ENCODE data around the gene ARSI.

ARSI gene

DNA sequence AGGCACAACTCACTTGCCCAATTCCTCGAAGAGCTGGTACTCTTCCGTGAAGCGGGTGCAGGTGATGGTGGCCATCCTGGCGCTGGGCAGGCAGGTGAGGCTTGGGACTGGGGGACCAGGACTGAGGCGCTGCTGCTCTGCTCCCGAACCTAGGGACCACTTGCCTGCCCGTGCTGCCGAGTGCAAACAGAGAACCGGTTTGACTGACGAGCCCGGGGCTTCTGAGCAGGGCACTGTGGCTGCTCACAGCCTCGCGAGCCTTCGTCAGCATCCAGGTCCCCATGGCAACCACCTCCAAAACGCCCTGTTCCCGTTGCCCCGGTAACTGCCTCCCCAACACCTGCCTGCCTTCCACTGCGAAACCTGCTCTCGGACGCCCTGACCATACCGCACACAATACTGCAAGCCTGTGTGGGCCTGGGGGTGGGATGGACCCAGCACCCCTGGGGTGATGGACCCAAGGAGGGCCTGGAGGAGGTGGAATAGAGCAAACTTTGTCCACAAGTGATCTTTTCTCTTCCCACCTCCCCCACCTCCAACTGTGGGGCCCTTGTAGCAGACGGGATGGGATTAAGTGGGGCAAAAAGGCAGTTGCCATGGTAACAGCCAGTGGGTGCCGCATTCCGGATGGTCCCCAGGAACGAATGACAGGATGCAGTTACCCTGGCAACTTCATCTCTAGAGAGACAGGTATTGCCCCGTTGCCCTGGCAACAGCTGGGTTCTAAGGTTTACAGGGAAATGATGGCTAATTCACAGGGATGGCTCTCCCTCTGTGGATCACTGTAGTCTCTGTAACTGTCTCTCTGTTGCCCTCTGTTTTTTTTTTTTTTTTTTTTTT is 12.9 kb downstream of the ARSI start, which contains the start of gene CAMK2A:
TSS of gene CAMK2A (minus strand) at position 223 of the 840 bp plus-strand sequence. CDS start at position 75, 148 bp downstream.
- DNase-seq = no peak

DNA sequence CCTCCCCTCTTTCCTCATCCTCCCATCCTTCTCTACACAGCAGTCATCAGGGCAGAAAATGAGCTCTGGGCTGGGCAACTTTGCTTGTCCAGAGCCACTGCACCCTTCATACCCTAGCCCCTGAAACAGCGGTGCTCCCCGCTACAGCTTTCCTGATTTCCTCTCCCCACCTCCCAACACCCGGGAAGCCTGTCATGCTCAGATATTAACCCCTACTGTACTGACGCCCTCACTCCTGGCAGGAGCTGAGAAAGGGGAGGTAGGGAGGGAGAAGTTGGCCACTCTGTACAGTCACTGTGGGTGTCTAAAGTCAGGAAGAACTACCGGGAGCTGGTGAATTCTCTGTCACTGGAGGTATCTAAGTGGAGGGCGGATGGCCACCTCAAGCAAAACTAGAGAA is 13.9 kb downstream of the ARSI start:
- no peak for DNase-seq

DNA sequence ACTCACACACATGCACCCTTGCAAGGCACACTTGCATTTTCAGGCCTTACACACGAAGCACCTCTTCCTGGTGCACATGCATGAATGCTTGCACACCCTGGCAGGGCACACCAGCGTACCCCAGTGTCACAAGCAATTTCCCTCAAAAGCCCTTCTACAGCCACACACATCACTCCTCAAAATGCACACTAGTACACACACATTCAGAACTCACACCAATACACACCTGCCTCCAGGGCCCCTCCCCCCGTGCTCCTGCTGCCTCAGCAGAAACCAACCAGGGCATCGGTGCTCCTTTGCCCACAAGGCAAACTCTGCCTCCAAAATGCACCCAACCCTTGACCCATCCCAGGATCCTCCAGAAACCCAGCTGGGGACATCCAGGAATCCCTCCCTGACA is 14.3 kb downstream of the ARSI start:
- DNase-seq = no peak

DNA sequence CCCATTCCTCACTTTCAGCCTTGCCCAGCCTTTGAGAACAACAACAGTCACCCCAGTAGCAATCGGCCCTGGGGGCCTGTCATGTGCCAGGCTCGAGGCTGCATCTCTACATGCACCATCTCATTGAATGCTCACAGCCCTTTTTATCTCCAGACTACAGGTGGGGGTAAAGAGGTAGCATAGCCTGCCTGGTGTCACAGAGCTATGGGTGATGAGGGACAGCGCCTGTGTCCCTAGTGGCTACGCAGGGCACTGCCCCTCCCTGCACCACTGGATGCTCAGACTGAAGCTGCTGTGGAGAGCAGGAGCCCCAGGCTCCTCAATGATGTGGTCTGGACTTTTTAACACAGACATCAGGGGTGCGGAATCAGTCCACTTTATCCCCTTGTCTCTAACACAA is 15.9 kb downstream of the ARSI start:
- no peak for DNase-seq

DNA sequence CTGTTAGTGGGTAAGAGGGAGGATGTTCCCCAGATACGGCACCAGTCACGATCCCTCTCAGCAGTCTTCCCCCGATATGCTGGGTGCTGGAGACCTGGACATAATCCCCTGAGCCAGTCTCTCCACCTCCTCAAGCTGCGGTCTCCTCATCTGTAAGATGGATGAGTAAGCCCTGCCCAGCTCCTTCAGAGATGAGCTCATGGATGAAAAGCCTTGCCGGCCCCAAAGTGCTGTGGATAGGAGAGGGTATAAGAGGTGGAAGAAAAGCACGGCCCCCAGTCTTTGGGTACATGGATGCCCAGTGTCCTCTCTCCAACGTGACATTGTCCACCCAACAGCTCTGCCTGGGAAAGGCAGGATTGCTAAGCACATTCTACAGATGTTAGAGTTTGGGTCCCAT is 17.6 kb downstream of the ARSI start:
- no peak for DNase-seq

DNA sequence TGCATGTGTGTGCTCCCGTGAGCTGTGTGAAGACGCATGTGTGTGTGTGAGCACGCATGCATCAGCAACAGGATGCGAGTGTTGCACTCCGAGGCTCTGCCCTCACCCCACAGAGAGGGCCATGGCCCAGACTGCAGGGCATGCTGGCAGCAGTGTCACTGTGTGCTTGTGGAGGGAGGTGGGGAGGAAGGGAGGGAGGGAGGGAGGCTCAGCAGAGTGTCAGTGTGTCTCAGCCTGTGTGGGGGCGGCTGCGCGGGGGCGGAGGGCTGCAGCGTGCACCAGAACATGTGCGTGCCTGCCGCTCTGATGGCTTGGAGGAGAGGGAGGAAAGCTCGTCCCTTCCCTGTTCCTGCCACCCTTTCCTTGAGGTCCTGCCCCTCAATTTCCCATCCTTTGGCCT is 18.4 kb downstream of the ARSI start:
- no peak for DNase-seq

DNA sequence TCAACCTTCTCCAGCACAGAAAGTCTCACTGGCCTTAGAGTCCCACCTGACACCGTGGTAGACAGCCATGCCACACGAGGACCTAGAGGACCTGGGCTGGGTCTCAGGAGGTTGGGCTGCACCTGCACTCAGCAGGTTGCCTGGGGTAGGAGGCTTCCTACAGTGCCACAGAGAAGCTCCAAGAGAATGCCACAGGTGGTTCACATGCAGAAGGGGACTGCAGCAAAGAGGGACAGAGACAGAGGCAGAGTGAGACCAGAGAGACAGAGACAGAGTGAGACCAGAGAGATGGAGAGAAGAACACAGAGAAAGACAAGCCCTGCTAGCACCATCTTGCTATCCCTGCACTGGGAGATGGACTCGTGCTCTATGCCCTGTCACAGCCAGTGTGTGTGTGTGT is 18.8 kb downstream of the ARSI start:
- no peak for DNase-seq

DNA sequence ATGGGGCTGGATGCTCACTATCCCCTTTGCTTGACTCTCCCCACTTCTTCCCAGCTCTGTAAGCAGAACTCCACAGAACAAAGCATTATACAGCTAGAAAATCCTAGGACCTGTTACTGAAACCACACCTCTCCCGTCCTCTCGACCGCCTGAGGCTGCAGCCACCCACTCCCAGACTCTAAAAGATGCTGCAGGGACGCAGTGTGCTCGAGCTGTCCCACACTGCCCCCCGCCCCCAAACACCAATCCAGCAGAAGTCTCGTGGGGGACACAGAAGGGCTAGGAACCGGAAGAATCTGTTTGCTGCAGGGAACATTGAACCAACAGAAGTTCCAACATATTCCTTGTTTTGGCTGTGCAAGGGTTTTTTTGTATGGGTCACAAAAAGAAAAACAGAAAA is 20.7 kb downstream of the ARSI start:
- no peak for DNase-seq

DNA sequence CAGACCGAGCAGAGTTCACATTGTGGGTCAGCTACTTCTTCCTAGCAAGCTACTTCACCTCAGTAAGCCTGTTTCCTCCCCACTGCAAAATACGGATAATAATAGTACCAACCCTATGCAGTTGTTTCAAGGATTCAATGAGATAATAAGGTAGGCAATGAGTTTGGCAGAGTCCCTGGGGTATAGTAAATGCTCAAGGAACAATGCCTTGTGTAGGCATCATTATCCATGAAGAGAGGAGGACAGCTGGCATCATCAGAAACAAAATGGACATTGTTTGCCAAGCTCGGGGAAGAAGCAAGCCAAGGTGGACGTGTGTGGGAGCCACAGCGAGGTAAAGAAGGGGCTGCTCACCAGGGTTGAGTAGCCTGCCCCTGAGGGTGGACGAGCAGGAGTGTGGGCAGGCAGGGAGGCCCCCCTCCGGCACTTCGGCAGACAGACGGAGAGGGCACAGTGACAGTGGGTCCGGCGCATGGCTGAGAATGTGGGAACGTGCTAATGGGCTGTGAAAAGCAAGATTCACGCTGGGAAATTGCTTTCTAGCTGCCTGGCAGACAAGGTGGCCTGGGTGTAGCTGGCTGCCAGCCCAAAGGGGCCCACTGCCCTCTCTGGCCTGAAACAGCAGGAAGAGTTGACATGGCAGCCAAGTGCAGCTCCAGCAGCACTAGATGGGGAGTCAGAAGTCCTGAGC is 23.2 kb downstream of the ARSI start:
- no peak for DNase-seq

DNA sequence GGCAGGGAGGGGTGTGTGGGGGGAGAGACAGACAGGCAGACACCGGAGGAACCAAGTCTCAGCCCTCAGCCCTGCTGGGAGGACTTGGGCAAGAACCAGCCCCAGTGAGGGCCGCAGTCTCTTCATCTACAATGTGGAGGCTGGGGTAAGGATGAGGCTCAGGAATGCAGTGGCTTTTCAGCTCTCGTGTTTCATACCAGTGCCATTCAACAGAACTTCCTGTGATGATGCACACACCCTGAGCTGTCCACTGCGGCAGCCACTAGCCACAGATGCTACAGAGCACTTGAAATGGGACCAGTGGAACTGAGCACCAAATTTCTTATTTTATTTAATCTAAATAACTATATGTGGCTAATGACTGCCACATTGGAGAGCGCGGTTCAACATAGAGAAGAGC is 23.8 kb downstream of the ARSI start:
- no peak for DNase-seq

DNA sequence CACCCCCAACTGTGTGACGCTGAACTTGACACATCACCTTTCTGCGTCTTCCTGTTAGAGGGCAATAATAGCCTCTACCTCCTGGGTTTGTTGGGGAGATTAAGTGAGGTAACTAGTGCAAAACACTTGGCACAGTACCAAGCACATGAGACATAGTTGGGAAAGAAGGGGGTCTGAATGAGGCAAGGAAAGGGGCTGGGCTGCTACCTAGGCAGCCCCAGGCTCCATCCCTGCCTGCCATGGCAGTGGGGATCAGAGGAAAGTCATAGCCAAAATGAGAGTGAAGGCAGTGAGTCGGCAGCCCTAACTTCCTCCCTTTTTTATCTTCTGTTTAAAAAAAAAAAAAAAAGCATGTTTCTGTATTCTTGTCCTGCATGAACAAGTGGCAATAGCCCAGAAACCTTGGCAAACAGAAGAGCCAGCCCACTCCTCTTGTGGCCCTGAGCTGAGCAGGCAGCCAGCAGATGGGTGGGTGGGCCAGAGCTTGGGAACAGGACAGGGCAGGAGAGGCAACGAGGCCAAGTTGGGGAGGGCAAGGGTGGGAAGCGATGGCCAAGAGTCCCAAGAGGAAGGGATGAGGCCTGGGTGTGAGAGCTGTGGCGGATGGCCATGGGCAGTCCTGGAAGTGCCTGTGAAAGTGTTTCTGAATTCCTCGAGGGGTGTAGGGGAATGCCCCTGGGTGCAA is 24.5 kb downstream of the ARSI start:
- DNase-seq = no peak

DNA sequence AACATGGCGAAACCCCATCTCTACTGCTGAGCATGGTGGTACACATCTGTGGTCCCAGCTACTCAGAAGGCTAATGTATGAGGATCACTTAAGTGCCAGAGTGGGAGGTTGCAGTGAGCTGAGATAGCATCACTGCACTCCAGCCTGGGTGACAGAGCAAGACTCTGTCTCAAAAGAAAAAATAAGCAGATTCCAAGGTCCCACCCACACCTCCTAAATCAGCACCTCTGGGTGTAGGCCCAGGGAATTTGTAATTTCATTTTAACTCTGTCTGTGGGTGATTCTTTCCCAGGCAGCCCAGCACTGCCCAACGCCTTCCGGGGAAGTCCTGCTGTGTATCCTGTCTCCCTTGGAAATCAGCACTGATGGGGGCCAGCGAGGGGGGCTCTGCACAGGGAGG is 25.7 kb downstream of the ARSI start:
- DNase-seq = no peak

DNA sequence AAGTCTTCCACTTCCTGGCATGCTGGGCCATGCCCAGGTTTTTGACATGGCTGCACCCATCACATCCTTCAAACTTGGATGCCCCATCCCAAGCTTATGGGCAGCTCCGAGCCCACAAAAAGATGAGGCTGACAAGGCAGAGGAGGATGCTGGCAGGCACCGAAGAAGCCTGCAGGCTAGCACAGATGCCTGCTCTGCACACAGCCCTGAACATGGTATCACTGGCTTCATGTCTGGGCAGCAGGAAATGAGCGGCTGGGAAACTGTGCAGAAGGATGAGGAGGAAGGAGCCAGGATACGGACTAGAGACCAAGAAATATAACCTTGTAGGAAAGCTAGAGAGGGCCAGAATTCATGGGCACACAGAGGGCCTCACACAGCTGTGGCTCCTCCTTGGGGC is 27.9 kb downstream of the ARSI start:
- DNase-seq = no peak

DNA sequence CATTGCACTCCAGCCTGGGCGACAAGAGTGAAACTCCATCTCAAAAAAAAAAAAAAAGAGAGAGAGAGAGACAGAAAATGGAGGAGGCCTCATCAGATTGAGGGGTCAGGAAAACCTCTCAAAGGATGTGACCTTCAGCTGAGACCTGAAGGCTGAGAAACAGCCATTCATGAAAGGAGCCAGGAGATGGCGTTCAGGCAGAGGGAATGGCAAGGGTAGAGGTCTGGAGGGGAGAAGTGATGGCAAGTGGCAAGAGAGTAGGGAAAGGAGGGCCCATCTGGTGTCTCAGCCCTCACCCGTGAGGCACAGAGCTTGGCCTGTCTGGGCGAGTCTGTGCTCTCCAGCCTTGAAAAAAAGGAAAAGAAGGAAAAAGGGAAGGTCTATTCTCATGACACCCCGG is 30.2 kb downstream of the ARSI start:
- no peak for DNase-seq

DNA sequence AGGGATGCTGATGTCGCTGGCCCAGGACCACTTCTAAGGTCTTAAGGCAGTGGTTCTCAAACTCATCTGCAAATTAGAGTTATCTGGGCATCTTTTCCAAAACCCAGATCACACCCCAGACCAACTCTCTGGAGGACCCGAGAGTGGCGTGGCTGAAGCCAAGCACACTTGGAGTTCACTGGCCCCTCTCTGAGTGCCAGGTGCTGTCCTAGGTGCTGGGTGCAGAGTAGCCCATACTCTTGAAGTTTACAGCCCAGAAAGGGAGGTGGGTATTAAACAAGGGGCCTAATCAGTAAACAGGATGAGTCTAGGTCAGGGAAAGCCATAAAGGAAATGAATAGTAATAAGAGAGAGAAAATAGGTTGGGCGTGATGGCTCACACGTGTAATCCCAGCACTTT is 30.8 kb downstream of the ARSI start:
- DNase-seq = no peak

DNA sequence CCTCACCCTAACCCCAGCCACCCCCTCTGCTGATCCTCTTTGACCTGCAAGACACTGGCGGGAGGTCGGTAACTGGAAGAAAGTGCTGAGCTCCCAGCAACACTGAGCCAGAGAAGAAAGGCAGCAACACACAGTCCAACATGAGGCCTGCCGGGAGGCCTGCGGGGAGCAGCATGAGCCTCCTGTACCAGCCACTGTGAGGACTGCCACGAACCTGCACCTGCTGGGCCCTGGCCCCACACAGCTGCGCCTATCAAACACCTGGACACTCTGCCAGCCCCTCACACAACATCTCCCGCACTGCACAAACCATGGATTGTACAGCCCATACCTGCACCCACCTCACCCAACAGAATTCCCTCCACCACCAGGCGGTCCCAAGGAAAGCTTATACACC is 31.4 kb downstream of the ARSI start:
- DNase-seq = no peak

DNA sequence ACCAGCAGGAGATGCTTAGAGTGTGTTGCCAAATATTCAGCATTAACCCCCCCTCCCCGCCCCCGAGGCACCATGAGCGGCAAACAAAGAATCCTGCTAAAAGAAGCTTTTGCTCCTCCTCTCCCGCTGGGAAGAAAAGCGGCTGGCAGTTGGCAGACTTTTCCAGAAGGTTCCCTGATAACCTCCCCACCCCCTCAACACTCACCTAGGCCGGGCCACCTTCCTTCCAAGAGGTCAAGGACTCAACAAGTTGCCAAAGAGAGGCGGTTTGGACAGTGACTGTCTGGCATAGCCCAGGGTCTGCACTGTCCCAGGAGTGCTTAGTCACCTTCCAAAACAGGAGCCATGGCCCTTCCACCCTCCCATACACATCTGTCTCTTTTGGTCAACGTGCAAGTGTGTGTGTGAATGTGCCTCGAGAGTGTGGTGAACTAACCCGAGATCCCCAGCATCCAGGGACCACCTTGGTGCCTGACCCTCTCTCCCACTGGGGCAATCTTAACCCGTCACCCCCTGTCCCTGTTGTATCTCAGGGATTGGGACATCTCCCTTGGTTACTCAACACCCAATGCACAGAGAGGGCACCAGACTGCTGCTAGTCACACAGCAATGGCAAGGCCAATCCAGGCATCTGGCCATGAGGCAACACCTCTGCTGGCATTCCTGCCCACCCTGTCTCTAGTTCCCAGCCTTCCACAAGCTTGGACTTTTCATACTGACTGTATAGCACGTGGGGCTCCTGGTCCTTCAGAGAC is 32.0 kb downstream of the ARSI start:
- DNase-seq = no peak

DNA sequence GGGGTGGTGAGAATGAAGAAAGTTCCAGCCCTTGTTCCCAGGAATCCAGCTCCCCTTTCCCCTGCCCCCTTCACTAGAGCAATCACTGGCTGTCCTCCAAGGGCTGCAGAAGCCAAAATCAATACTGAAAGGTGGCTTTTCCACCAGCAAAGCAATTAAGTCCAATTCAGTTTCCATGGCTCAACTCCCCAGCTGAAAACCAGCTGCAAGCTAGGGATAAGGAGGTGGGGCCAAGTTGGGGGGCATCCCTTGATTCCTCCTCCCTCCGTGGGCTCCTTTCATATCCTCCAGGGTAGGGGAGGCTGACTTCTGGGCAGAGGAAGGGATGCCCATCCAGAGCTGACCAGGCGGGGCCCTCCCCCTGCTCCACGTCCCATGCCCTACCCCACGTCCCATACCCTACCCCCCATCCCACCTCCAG is 35.8 kb downstream of the ARSI start:
- DNase-seq = peak; percentile 71

DNA sequence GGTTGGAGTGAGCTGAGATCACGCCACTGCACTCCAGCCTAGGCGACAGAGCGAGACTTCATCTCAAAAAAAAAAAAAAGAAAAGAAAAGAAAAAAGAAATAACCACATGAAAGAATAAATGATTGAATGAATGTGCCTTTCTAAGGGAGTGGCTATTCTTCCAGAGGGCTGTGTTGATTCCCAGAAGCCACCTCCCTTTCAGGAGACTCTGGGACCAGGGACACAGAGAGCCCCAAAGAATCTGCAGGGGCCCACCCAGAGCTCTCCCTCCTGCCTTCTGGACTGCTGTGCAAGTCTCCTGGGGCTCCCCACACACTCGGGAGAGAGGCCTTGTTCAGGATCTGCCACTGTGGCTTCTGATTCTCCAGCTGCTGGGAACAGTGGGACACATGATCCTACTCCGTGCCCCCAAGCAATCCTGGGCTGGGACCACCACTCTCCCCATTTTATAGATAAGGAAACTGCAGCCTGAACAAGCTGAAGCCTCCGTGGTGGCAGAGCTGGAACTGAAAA is 36.8 kb downstream of the ARSI start:
- no peak for DNase-seq

DNA sequence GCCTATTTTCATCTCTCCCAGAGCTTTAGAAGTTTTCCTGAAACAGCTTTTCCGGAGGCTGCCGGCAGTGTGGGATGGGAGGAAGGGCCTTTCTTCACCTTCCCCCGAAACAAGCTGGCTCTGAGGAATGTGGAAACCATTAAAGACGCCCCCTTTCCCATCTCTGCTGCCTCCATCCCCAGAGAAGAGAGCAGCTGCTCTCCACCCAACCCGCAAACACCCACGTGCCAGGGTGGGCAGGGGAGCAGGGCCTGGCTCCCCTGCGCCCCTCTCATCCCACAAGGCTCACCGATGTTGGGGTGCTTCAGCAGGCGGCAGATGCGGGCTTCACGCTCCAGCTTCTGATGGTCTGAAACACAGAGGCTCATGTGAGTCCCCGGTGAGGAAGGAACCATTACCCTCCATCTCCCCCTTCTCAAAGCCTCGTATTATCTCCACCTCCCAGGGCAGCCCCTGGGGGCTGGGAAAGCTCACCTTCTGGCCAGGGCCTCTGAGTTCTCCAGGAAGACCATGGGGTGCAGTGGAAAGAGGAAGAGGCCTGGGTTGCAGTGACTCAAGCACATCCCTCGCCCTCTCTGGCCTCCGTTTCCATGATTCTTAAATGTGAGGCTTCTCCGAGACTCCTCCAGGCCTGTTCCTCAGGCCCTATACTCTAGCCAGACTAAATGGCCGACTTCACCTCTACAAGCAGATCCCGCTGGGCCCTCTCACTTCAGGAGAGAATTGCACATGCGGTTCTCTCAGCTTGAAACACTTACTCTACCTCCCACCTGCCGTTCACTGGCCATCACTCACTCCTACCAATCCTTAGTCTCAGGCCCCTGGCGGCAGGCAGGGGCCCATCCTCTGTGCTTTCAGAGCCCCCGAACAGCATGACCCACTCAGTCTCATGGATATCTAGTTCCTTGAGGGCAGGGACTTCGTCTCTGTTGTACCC is 37.8 kb downstream of the ARSI start:
- DNase-seq = no peak

DNA sequence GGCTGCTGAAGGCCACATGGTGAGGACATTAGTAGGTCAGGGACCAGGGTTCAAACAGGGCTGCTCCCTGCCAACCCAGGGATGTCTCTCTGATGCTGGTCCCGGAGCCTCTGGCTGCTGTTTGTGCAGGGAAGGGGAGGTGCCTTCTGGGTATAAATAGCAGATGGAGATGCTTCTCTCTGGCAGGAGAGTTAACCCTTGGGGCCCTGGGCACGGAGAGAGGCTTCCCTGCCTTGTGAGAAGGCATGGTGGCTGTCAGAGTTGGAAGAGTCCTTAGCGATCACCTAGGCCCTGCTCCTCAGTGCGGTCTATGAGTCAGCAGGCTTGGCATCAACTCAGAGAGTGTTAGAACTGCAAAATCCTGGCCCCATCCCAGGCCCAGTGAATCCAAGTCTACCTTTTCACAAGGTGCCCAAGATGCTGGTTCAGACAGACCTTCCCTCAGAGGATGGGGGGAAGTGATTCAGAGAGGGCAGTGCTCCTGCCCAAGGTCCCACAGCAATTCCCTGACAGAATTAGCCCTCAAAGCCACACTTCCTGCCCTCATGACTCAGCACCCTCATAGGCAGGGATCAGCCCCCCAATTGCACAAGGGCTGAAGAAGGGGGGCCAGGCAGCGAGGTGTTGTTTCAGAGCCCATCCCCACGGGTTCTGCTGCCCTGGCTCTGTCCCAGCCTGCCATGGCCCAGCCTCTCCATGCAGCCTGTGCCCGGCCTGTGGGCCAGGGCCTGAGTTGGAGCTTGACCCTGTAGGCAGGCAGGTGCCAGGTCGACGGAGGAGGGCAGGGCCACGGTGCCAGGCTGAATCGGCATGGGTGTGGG is 38.7 kb downstream of the ARSI start:
- DNase-seq = peak; percentile 62

Measured in femur (tissue), 1 donor.